Measurements from ENCODE around the gene GCN1.
"Not testable (repeated sequence)": the region's sequence is repeated elsewhere in the genome, so short reads cannot be mapped to it uniquely, and the experiment has no call there.

The GCN1 gene

DNA sequence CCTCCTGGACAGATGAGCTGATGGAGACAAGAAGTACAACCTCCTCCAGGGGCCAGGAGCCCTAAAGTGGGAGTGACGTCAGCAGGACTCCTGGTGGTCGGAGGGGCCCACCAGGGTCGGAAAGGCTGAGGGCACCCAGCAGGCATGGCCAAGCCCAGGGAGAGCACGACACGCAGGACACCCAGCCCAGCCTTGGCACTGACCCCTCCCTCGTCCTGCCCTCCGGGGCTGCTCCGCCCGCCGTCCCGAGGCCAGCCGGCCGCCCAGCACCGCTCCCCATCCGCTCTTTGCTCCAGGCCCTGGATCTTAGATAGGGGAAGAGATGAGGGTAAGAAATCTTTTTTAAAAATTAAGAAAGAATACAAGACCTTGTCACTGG, 20.8 kb upstream of the GCN1 start:
- DNase-seq (ENCODE audit: extremely low read depth, low read depth) = no peak

DNA sequence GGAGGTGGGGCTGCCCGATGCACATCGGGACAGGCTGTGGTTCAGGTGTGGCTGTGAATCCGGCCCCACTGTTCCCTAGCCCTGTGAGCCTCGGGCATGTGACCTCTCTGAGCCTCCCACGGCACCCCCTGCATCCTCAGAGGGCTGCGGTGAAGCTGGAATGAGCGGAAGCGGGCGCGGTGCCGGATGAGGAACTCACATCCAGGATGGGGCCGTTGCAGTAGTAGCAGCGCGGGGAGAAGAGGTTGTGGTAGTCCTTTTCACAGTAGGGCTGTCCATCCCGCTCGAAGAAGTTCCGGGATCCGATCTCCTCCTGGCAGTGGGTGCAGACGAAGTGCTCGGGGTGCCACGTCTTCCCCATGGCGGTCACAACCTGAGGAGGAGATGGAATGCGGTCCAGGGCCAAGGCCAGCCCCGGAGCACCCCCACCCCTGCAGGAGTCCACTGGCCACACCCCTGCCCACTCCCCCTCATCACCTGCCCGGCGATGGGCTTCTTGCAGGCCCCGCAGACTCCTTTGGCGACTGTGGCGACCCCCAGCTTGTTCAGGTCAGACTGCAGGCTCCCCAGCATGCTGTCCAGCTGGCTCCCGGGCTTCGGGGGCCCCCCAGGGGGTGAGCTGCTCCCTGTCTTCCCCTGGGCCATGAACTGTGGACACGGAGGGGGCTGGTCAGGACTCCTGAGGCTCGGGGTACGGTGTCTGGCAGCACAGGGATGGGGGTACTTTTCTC, 20.3 kb upstream of the GCN1 start:
- DNase-seq (ENCODE audit: extremely low read depth, low read depth) = no peak
- TF ChIP-seq, protein P1, sequence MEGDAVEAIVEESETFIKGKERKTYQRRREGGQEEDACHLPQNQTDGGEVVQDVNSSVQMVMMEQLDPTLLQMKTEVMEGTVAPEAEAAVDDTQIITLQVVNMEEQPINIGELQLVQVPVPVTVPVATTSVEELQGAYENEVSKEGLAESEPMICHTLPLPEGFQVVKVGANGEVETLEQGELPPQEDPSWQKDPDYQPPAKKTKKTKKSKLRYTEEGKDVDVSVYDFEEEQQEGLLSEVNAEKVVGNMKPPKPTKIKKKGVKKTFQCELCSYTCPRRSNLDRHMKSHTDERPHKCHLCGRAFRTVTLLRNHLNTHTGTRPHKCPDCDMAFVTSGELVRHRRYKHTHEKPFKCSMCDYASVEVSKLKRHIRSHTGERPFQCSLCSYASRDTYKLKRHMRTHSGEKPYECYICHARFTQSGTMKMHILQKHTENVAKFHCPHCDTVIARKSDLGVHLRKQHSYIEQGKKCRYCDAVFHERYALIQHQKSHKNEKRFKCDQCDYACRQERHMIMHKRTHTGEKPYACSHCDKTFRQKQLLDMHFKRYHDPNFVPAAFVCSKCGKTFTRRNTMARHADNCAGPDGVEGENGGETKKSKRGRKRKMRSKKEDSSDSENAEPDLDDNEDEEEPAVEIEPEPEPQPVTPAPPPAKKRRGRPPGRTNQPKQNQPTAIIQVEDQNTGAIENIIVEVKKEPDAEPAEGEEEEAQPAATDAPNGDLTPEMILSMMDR (IDR thresholded peaks at IDR 0.05; ENCODE audit: low read depth, low read length) = no peak

More for the DNA sequence above, 20.8 kb upstream of the GCN1 start:
- TF ChIP-seq, protein P1 (IDR thresholded peaks at IDR 0.05; ENCODE audit: low read depth, low read length) = no peak

DNA sequence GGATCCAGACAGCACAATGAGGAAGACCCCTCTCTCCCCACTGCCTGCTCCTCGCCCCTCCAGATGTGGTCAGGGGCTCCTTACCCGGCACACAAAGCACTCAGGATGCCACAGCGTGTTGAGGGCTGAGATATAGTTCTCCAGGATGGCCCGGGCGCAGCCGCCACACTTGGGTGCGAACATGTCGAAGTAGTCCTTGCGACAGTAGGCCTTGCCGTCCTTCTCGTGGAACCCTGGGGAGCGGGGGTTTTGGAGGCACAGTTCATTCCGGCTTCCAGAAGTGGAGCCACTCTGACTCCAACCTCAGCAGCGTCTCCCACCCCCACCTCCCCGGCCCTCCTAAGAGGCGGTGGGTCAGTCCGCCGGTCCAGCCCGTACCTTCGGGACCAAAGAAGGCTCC, 19.2 kb upstream of the GCN1 start:
- no peak for DNase-seq (ENCODE audit: extremely low read depth, low read depth)

DNA sequence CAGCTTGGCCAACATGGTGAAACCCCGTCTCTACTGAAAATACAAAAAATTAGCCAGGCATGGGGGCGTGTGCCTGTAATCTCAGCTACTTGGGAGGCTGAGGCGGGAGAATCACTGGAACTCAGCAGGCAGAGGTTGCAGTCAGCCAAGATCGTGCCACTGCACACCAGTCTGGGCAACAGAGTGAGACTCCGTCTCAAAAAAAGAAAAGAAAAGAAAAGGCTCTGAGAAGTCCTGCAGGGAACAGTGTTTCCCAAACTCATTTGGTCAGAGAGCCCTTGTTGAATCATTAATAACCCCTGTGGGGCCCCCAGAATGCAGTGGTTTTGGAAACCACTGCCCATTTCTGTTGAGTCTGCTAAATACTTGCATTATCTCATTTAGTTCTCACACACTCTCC, 18.7 kb upstream of the GCN1 start:
- not testable (repeated sequence) for DNase-seq (ENCODE audit: extremely low read depth, low read depth)

More for the DNA sequence above, 19.2 kb upstream of the GCN1 start:
- TF ChIP-seq, protein P1 (IDR thresholded peaks at IDR 0.05; ENCODE audit: low read depth, low read length) = no peak

DNA sequence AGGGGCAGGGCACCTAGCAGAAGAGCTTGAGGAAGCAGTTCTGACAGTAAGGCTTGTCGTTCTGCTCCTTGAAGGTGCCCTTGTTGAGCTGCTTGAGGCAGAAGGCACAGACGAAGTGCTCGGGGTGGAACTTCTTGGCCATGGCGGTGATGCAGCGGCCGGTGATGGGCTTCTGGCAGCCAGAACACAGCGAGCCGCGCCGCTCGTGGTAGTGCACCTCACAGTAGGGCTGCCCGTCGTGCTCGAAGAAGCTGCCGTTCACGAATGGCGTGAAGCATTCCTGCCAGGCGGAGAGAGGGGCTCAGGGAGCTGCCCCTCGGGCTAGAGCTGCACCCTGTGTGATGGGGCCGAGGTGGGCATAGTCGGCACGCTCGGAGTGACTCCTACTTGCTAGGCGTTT, 17.8 kb upstream of the GCN1 start:
- TF ChIP-seq, protein P1 (IDR thresholded peaks at IDR 0.05; ENCODE audit: low read depth, low read length) = no peak
- no peak for DNase-seq (ENCODE audit: extremely low read depth, low read depth)

DNA sequence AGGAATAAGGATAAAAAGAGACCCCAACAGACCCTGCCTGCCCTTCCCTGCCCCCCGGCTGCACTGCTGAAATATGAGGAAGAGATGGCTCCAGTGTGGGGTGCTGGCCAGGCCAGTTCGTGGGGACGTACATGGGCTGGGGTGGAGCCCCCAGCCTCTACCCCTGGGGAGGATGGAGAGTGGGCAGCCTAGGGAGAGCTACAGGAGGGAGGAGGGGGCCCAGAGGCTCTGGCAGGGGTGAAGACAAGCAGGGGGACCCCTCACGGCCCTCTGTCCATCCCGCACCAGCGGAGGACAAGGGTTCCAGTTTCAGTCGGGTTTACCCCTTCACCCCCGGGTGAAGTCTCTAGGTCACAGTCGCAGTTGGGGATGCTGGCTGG, 17.4 kb upstream of the GCN1 start:
- TF ChIP-seq, protein P1 (IDR thresholded peaks at IDR 0.05; ENCODE audit: low read depth, low read length) = no peak
- DNase-seq (ENCODE audit: extremely low read depth, low read depth) = no peak

DNA sequence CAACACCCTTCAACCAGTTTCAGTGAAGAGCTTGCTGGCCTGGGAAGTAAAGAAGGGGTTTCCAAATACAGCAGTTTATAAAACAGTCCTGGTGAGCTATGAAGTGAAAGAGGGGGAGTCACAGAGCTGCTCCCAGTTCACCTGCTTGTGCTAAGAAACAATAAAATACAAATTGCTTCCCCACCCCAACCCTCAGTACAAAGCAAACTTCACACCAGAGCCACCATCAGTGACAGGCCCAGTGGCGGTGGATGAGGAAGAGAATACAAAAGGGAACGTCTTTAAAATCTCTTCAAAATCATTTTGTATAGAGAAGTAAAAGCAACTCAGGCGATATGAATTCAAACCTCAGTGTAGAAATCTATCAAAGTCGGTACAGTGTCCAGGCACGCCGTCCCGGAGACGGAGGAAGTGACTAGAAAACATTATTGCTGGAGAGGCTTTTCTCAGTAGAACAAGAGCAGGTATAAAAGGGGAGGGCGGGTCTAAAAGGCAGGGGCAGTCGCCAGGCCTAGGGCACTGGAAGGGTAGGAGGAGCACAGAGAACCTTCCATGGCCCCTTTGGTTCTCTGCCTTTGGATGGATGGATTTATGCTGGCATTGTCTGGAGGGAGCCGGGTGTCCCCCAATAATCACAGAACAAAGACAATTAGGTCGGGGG, 16.9 kb upstream of the GCN1 start:
- TF ChIP-seq, protein P1 (IDR thresholded peaks at IDR 0.05; ENCODE audit: low read depth, low read length) = no peak
- DNase-seq (ENCODE audit: extremely low read depth, low read depth) = no peak
